H1 (cell line): ENCODE measurements around the gene GATA5.

ENCODE experiments used
- BRCA1 ChIP-seq: IDR thresholded peaks from 2 replicates; pipeline ENCODE4 v1.6.1; 2012; ENCODE audit warnings: low read depth, low read length, improper control_type of control experiment
- CTCF ChIP-seq, 3 experiments: IDR thresholded peaks; 1 replicate in 2 of 3; 2 replicates in 1 of 3; pipeline versions ENCODE4 v1.5.1 to v1.6.1; 2011; ENCODE audit warnings: low read length in 3 of 3, mild to moderate bottlenecking in 3 of 3, inconsistent platforms in 2 of 3, low read depth in 1 of 3, moderate library complexity in 1 of 3; ENCODE audit not compliant: insufficient read depth in 1 of 3; ENCODE audit errors: control extremely low read depth in 1 of 3
- EZH2 ChIP-seq: fragments of 200-600 bp; sonication (generic); IDR thresholded peaks from 2 replicates; pipeline ENCODE4 v1.7.1; 2012; ENCODE audit warnings: low read depth, mild to moderate bottlenecking, moderate library complexity, low read length, inconsistent platforms; ENCODE audit not compliant: severe bottlenecking
- JUND ChIP-seq: IDR thresholded peaks from 2 replicates; pipeline ENCODE4 v1.6.1; 2011; ENCODE audit warnings: mild to moderate bottlenecking, improper control_type of control experiment, low read length
- MAX ChIP-seq: IDR thresholded peaks from 2 replicates; pipeline ENCODE4 v1.6.1; 2012; ENCODE audit warnings: inconsistent platforms
- POLR2A ChIP-seq, 2 experiments: IDR thresholded peaks; 1 replicate in 1 of 2; 2 replicates in 1 of 2; pipeline ENCODE4 v1.6.1; 2011; ENCODE audit warnings: low read depth in 2 of 2, low read length in 2 of 2, mild to moderate bottlenecking in 2 of 2; ENCODE audit errors: control extremely low read depth in 1 of 2
- RFX5 ChIP-seq: IDR thresholded peaks from 2 replicates; pipeline ENCODE4 v1.6.1; 2011; ENCODE audit warnings: low read depth, low read length, improper control_type of control experiment, borderline replicate concordance
- TAF1 ChIP-seq: IDR thresholded peaks from 2 replicates; pipeline ENCODE4 v1.6.1; 2011; ENCODE audit warnings: mild to moderate bottlenecking, low read depth, low read length

GRCh38 chr20:62445553-62446340, 30.0 kb downstream of the GATA5 start:
- TF ChIP-seq MAX (no peak), CTCF (IDR thresholded peaks at IDR 0.05; ENCODE audit: control extremely low read depth in 1 of 3, insufficient read depth in 1 of 3, low read depth in 1 of 3, low read length in 3 of 3) (no peak), RFX5 (no peak), POLR2A (IDR thresholded peaks at IDR 0.05; ENCODE audit: control extremely low read depth in 1 of 2, low read depth in 2 of 2, low read length in 2 of 2) (no peak), JUND (no peak), TAF1 (no peak), EZH2 (no peak), BRCA1 (no peak)
